Naive thymus-derived CD4-positive, alpha-beta T cell (primary cell): Measurements from ENCODE around the gene CDKN2B-AS1. TPM values are rescaled to one million over a fixed set of nuclear protein-coding genes. Genes with fewer than 3 reads are reported as not detected.

ENCODE experiments used
- ATAC-seq: fragments of 150-1000 bp; cut with Tn5 transposase; 2 replicates; pipeline ENCODE4 v1.10.0; 2021; ENCODE audit warnings: mild to moderate bottlenecking, moderate library complexity
- CTCF ChIA-PET: fragments of 350-600 bp; sonication (Branson Sonifier 250); formaldehyde crosslinking; loops from one replicate; lab custom pipeline; 2021; ENCODE audit warnings: antibody characterized with exemption; lab: Charles Lee
- POLR2A ChIA-PET: fragments of 350-600 bp; sonication (Branson Sonifier 250); formaldehyde crosslinking; loops from one replicate; lab custom pipeline; 2021; ENCODE audit warnings: antibody characterized with exemption, inconsistent platforms; lab: Charles Lee
- DNase-seq, 9 donors: peaks; one replicate each; pipeline versions ENCODE4 v3.0.0 to v3.0.0-alpha.2; 2020 to 2022; ENCODE audit warnings: mixed read lengths in 1 of 9
- H3K27ac ChIP-seq: one replicate; pipeline ENCODE4 v1.7.0; 2013; ENCODE audit warnings: mild to moderate bottlenecking, low read depth, low read length, moderate library complexity
- H3K27me3 ChIP-seq, 2 donors: one replicate each; pipeline ENCODE4 v1.7.0; 2013; ENCODE audit warnings: low read length in 2 of 2, mild to moderate bottlenecking in 2 of 2, moderate library complexity in 2 of 2; ENCODE audit not compliant: control insufficient read depth in 2 of 2, insufficient read depth in 2 of 2
- H3K36me3 ChIP-seq, 3 experiments: 1 replicate in 2 of 3; 2 replicates in 1 of 3; pipeline ENCODE4 v1.7.0; 2013; ENCODE audit warnings: low read length in 3 of 3, mild to moderate bottlenecking in 3 of 3, moderate library complexity in 1 of 3; ENCODE audit not compliant: insufficient read depth in 3 of 3, control insufficient read depth in 2 of 3
- H3K4me1 ChIP-seq, 2 donors: one replicate each; pipeline ENCODE4 v1.7.0; 2013; ENCODE audit warnings: low read length in 2 of 2, mild to moderate bottlenecking in 2 of 2, moderate library complexity in 1 of 2; ENCODE audit not compliant: control insufficient read depth in 2 of 2, insufficient read depth in 2 of 2
- H3K4me3 ChIP-seq: 2 replicates; pipeline ENCODE4 v1.7.0; 2013; ENCODE audit warnings: mild to moderate bottlenecking, low read length
- H3K9me3 ChIP-seq, 3 experiments: 1 replicate in 2 of 3; 2 replicates in 1 of 3; pipeline ENCODE4 v1.7.0; 2013; ENCODE audit warnings: low read length in 3 of 3; ENCODE audit not compliant: control insufficient read depth in 2 of 3
- H3K27ac Mint-ChIP-seq, 9 donors: one replicate each; pipeline ENCODE4 v1.8.0; 2020 to 2022; ENCODE audit warnings: mixed read lengths in 9 of 9, mild to moderate bottlenecking in 8 of 9, moderate library complexity in 5 of 9, inconsistent platforms in 2 of 9
- H3K27me3 Mint-ChIP-seq, 5 donors: one replicate each; pipeline ENCODE4 v1.8.0; 2021 to 2022; ENCODE audit warnings: mixed read lengths in 5 of 5, mild to moderate bottlenecking in 1 of 5
- H3K36me3 Mint-ChIP-seq, 5 donors: one replicate each; pipeline ENCODE4 v1.8.0; 2020 to 2022; ENCODE audit warnings: mixed read lengths in 5 of 5, mild to moderate bottlenecking in 3 of 5, inconsistent platforms in 1 of 5
- H3K4me1 Mint-ChIP-seq, 7 donors: one replicate each; pipeline ENCODE4 v1.8.0; 2020 to 2022; ENCODE audit warnings: mixed read lengths in 7 of 7, mild to moderate bottlenecking in 3 of 7, inconsistent platforms in 1 of 7
- H3K4me3 Mint-ChIP-seq, 10 donors: one replicate each; pipeline ENCODE4 v1.8.0; 2020 to 2022; ENCODE audit warnings: mild to moderate bottlenecking in 10 of 10, mixed read lengths in 10 of 10, moderate library complexity in 6 of 10, inconsistent platforms in 2 of 10
- H3K9me3 Mint-ChIP-seq, 11 donors: one replicate each; pipeline ENCODE4 v1.8.0; 2020 to 2022; ENCODE audit warnings: mixed read lengths in 11 of 11, mild to moderate bottlenecking in 4 of 11, inconsistent platforms in 1 of 11, moderate library complexity in 1 of 11
- intact Hi-C, 2 donors: fragments of 100-400 bp; cut with micrococcal nuclease; formaldehyde crosslinking; loops; one replicate each; pipeline ENCODE4 v1.15.1; 2023
- polyA plus RNA-seq, 2 donors: library from polyadenylated mRNA; unstranded; fragments of 300-500 nt; fragmentation: Illumina TruSeq; gene quantifications; one replicate each; pipeline ENCODE4 v1.2.3, GENCODE V29; 2021
- total RNA-seq, 6 experiments: library from RNA in 5 of 6; stranded (reverse) in 5 of 6; gene quantifications; 1 replicate in 5 of 6; 2 replicates in 1 of 6; pipeline ENCODE4 v1.2.3 and lab custom pipeline; 2021 to 2026

The CDKN2B-AS1 gene
- total and polyA plus RNA-seq, 7 experiments from 2014 or later: 0.21 to 3.5 (median 0.61) TPM; not detected in 4

DNA sequence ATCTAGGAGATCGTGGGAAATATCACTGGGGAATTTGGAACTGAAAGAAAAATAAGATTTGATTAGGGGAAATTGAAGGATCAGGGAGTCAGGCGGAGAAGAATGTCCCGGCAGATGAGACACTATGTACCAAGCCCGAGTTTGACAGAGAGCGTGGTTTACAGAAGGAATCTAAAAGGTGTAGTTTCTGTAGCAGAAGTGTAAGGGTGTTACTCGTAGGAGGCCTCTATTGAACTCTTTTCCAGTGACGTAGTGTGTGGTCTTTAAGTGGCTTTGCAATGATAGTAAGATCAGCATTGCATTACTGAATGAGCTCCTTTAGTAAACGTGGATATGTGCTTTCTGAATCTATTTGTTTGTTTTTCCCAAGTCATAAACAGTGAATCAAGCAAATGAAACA, 73.8 kb downstream of the CDKN2B-AS1 start:
- POLR2A ChIA-PET: no interaction called here
- no peaks in the 10 kb centered on the region for H3K9me3 ChIP-seq
- ATAC-seq: no peak
- H3K36me3 ChIP-seq: no peaks in the 10 kb centered on the region
- Mint-ChIP-seq H3K27me3 (peaks cover 0 to 42% (median 0%) of the 10 kb centered on the region in 5 donors), H3K4me1 (peaks cover 16 to 64% (median 36%) of the 10 kb centered on the region in 7 donors), H3K27ac (no peak overlapping the region), H3K4me3 (no peak overlapping the region), H3K9me3 (peaks cover 0 to 6% (median 0%) of the 10 kb centered on the region in 11 donors), H3K36me3 (peaks cover 0 to 49% (median 0%) of the 10 kb centered on the region in 5 donors)
- H3K4me1 ChIP-seq: peaks cover 0 to 13% of the 10 kb centered on the region in 2 donors
- CTCF ChIA-PET: no interaction called here
- no peak for DNase-seq
- H3K27me3 ChIP-seq: no peaks in the 10 kb centered on the region
- no peak overlapping the region for H3K4me3 ChIP-seq
- intact Hi-C loops: no loop called here
- no peak overlapping the region for H3K27ac ChIP-seq

DNA sequence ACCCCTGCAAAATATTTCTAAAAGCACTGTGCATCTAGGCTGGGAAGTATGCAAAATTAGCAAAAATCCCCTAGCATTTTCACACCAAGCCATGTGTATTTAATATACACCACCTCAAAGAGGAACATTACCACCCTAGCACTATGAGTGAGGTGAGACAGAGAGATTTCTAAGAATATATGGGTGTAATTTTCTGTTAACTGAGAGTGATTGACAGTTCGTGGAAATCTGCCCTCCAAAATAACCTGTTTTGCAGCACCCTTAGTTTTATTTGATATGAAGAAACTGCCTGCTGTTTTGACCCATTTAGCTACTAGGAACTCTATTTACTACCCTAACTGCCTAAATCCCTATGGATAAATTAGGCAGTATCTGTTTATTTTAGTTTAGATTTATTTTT, 78.8 kb downstream of the CDKN2B-AS1 start:
- no peak overlapping the region for H3K4me3 ChIP-seq
- H3K4me3 Mint-ChIP-seq: peak overlapping the region in 4 of 10 donors; percentile 15 to 63 (median 38)
- H3K27me3 ChIP-seq: no peaks in the 10 kb centered on the region
- DNase-seq: no peak
- H3K36me3 Mint-ChIP-seq: peaks cover 0 to 54% (median 0%) of the 10 kb centered on the region in 5 donors
- no peak overlapping the region for H3K27ac ChIP-seq
- CTCF ChIA-PET: no interaction called here
- H3K27me3 Mint-ChIP-seq: peaks cover 0 to 44% (median 4%) of the 10 kb centered on the region in 5 donors
- intact Hi-C loops: loop anchor here in 1 of 2 donors (1.0 to 5.0 kb wide), 7 partner anchors 8 to 241 kb away; partner anchors contain the start of genes CDKN2A, CDKN2B and CDKN2B-AS1
- H3K4me1 ChIP-seq: peaks cover 0 to 26% of the 10 kb centered on the region in 2 donors
- ATAC-seq: no peak
- no peaks in the 10 kb centered on the region for H3K36me3 ChIP-seq
- POLR2A ChIA-PET: no interaction called here
- peaks cover 15 to 57% (median 31%) of the 10 kb centered on the region in 7 donors for H3K4me1 Mint-ChIP-seq
- no peaks in the 10 kb centered on the region for H3K9me3 ChIP-seq
- peaks cover 0 to 12% (median 0%) of the 10 kb centered on the region in 11 donors for H3K9me3 Mint-ChIP-seq
- H3K27ac Mint-ChIP-seq: peak overlapping the region in 3 of 9 donors; percentile 49 to 80 (median 53)

DNA sequence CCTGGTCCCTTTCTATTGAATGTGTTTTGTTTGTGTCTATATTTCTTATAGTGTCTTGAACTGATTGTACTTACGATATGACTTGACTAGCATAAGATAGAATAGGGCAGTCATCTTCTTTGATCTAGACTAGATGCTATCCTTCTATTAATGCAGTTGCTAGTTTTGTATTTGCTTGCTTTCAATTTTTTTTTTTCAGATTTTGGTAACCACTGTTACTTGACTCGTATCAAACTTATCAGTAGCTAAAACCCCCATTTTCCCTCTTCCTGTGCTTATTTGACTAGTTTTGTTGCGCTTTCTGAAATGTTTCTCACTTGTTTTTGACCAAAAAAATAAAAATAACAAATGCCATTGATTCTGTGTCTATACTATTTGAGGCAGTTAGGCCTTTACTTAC, 83.5 kb downstream of the CDKN2B-AS1 start:
- Mint-ChIP-seq H3K36me3 (peaks cover 0 to 50% (median 0%) of the 10 kb centered on the region in 5 donors), H3K27me3 (peaks cover 2 to 41% (median 9%) of the 10 kb centered on the region in 5 donors), H3K27ac (peak overlapping the region in 2 of 9 donors; percentile 3 to 50), H3K9me3 (peaks cover 0 to 18% (median 0%) of the 10 kb centered on the region in 11 donors), H3K4me3 (peak overlapping the region in 1 of 10 donors; percentile 1), H3K4me1 (peaks cover 30 to 66% (median 37%) of the 10 kb centered on the region in 7 donors)
- ATAC-seq (no peak), DNase-seq (no peak)
- no peaks in the 10 kb centered on the region for H3K27me3 ChIP-seq
- no peak overlapping the region for H3K27ac ChIP-seq
- no peak overlapping the region for H3K4me3 ChIP-seq
- no peaks in the 10 kb centered on the region for H3K9me3 ChIP-seq
- intact Hi-C loops: loop anchor here in 1 of 2 donors (2.0 kb wide), 1 partner anchor 13 kb away; no protein-coding TSS in a partner anchor
- no peaks in the 10 kb centered on the region for H3K36me3 ChIP-seq
- ChIA-PET CTCF (no interaction called here), POLR2A (no interaction called here)
- H3K4me1 ChIP-seq: peaks cover 13 to 31% of the 10 kb centered on the region in 2 donors

DNA sequence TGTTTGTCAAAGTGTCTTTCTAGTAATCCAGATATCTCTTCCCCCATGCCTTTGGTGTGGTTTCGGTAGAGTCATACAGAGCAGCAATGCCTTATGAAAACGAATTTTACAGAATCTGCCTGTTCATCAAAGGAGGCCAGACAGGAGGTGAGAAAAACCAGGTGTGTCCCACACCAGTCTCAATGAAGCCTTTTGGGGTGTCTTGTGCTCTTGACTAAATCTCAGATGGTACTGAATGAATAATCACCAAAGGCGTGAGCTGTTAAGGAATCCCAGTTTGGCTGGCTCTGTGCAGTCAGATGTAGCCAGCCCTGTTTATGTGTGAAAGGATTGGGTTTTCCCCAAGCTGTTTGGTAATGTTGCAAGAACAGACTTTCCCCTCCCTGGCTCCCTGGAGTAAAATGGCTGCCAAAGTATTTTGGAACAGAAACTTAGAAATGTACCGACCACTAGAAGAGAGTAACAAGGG, 85.3 kb downstream of the CDKN2B-AS1 start:
- Histone ChIP-seq H3K27ac (no peak overlapping the region), H3K36me3 (no peaks in the 10 kb centered on the region), H3K27me3 (no peaks in the 10 kb centered on the region), H3K4me3 (no peak overlapping the region), H3K9me3 (no peaks in the 10 kb centered on the region), H3K4me1 (peaks cover 13 to 14% of the 10 kb centered on the region in 2 donors)
- Mint-ChIP-seq H3K36me3 (peaks cover 0 to 54% (median 0%) of the 10 kb centered on the region in 5 donors), H3K4me3 (peak overlapping the region in 9 of 10 donors; percentile 3 to 69 (median 43)), H3K27me3 (peaks cover 11 to 53% (median 12%) of the 10 kb centered on the region in 5 donors), H3K9me3 (peaks cover 0 to 23% (median 0%) of the 10 kb centered on the region in 11 donors), H3K27ac (peak overlapping the region in 5 of 9 donors; percentile 6 to 83 (median 10)), H3K4me1 (peaks cover 22 to 59% (median 33%) of the 10 kb centered on the region in 7 donors)
- CTCF ChIA-PET: no interaction called here
- POLR2A ChIA-PET: no interaction called here
- DNase-seq: peak in 8 of 9 donors; percentile 10 to 67 (median 50)
- peak; percentile 90 for ATAC-seq
- intact Hi-C loops: loop anchor here in 1 of 2 donors (1.0 to 2.0 kb wide), 4 partner anchors 8 to 39 kb away; no protein-coding TSS in a partner anchor

DNA sequence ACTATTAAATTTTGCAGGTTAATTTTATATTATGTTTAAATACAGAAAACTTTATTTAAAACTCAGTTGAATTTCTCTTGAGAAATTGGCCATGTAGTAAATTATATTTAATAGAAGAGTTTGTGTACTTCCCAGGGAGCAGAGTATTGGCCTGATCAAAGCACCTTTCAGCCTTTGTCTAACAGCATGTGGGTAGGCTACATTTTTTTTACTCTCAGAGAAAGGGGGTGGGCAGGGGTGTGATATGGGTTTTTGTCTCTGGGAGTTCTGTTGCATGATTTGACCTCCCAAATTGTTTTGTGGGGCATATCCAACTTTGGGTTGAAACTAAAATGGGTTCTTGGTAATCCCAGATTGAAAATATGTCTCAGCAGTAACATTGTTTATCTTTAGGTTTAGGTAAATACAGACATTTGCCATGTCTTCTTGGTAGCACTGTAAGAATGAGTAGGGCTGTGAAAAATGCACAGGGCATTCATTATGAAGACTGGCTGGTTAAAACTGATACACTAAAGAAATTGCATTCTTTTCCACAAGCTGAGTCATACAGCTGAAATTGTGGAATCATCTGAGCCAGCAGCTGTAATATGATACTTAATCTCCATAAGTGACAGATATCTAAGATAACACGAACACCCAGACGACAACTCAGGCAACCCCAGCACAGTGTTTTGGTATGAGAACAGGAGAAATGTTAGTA, 89.9 kb downstream of the CDKN2B-AS1 start:
- H3K36me3 Mint-ChIP-seq: peaks cover 0 to 36% (median 0%) of the 10 kb centered on the region in 5 donors
- no peaks in the 10 kb centered on the region for H3K36me3 ChIP-seq
- ChIA-PET POLR2A (no interaction called here), CTCF (no interaction called here)
- H3K27ac Mint-ChIP-seq: no peak overlapping the region
- peaks cover 6 to 73% (median 18%) of the 10 kb centered on the region in 5 donors for H3K27me3 Mint-ChIP-seq
- DNase-seq (no peak), ATAC-seq (no peak)
- no peaks in the 10 kb centered on the region for H3K9me3 ChIP-seq
- no peak overlapping the region for H3K27ac ChIP-seq
- peaks cover 0 to 16% (median 0%) of the 10 kb centered on the region in 11 donors for H3K9me3 Mint-ChIP-seq
- peaks cover 7 to 32% (median 11%) of the 10 kb centered on the region in 7 donors for H3K4me1 Mint-ChIP-seq
- H3K4me1 ChIP-seq: peaks cover 6 to 8% of the 10 kb centered on the region in 2 donors
- H3K4me3 Mint-ChIP-seq: no peak overlapping the region
- H3K27me3 ChIP-seq: no peaks in the 10 kb centered on the region
- H3K4me3 ChIP-seq: no peak overlapping the region
- intact Hi-C loops: no loop called here

DNA sequence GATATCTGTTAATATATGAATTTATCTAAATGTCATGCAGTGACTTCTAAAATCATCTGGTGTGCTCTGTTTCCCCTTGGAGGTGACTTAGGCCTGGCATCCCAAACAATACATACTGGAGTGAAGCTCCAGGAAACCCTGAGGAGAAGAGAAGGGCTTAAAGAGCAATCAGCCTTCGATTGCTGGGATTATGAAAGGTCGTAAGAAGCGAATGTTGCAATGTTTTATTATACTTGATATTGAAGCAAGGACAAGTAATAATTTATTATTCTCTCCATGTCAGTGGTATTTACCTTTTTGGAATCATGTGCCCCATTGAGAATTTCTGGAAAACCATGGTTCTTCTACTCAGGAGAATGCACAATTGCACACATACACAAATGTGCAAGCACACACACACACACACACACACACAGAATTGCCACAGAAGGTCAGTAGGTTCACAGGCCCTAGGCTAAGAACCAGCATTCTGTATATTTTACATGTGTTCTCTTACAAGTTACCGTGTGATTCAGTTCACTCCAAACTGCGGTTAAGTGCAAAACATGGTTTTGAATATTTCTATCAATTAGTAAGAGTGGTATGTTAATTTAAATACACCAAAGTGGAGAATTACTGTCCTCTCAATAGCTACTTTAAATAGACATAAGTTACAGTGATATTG, 93.6 kb downstream of the CDKN2B-AS1 start:
- H3K27ac ChIP-seq: no peak overlapping the region
- H3K27me3 Mint-ChIP-seq: peaks cover 0 to 76% (median 15%) of the 10 kb centered on the region in 5 donors
- no peak for ATAC-seq
- ChIA-PET POLR2A (no interaction called here), CTCF (no interaction called here)
- H3K4me3 ChIP-seq: no peak overlapping the region
- H3K9me3 Mint-ChIP-seq: peaks cover 0 to 17% (median 4%) of the 10 kb centered on the region in 11 donors
- no peaks in the 10 kb centered on the region for H3K27me3 ChIP-seq
- no peaks in the 10 kb centered on the region for H3K36me3 ChIP-seq
- H3K9me3 ChIP-seq: no peaks in the 10 kb centered on the region
- intact Hi-C loops: no loop called here
- no peak for DNase-seq
- no peak overlapping the region for H3K27ac Mint-ChIP-seq
- peaks cover 0 to 19% (median 0%) of the 10 kb centered on the region in 5 donors for H3K36me3 Mint-ChIP-seq
- H3K4me3 Mint-ChIP-seq: no peak overlapping the region
- H3K4me1 Mint-ChIP-seq: peaks cover 0 to 6% (median 0%) of the 10 kb centered on the region in 7 donors
- no peaks in the 10 kb centered on the region for H3K4me1 ChIP-seq
